Fibroblast of lung (primary cell): ENCODE results near the gene ZBP1. TPM values are rescaled to one million over a fixed set of nuclear protein-coding genes. Genes with fewer than 3 reads are reported as not detected.

Experiments used
- DNase-seq, 2 donors: peaks; one replicate each; pipeline versions ENCODE4 v3.0.0 to v3.0.0-alpha.2; 2010; ENCODE audit warnings: low read depth in 2 of 2
- H2AFZ ChIP-seq: 2 replicates; pipeline ENCODE4 v1.5.1; 2012; ENCODE audit warnings: low read length, control low read depth, inconsistent platforms
- H3K27ac ChIP-seq: 2 replicates; pipeline ENCODE4 v1.5.1; 2011; ENCODE audit warnings: low read length, control low read depth; ENCODE audit not compliant: insufficient read depth
- H3K27me3 ChIP-seq: 2 replicates; pipeline ENCODE4 v1.5.1; 2011; ENCODE audit warnings: mild to moderate bottlenecking, low read length; ENCODE audit not compliant: control insufficient read depth, insufficient read depth
- H3K36me3 ChIP-seq: 2 replicates; pipeline ENCODE4 v1.5.1; 2011; ENCODE audit warnings: low read length; ENCODE audit not compliant: control insufficient read depth, insufficient read depth
- H3K4me1 ChIP-seq: 2 replicates; pipeline ENCODE4 v1.5.1; 2011; ENCODE audit warnings: low read length; ENCODE audit not compliant: control insufficient read depth, insufficient read depth; ENCODE audit errors: extremely low read depth
- H3K4me2 ChIP-seq: 2 replicates; pipeline ENCODE4 v1.5.1; 2011; ENCODE audit warnings: low read length, control low read depth; ENCODE audit not compliant: insufficient read depth; ENCODE audit errors: extremely low read depth
- H3K4me3 ChIP-seq, 4 experiments: fragments of 200-600 bp in 1 of 4; sonication (generic) in 1 of 4; replicated peaks in 1 of 4; 2 replicates each; pipeline ENCODE4 v1.5.1; 2011 to 2016; ENCODE audit warnings: low read length in 4 of 4, low read depth in 3 of 4, mild to moderate bottlenecking in 3 of 4, control low read depth in 2 of 4, inconsistent platforms in 1 of 4, mixed read lengths in 1 of 4; ENCODE audit not compliant: insufficient read depth in 1 of 4; ENCODE audit errors: control extremely low read depth in 1 of 4
- H3K79me2 ChIP-seq: 2 replicates; pipeline ENCODE4 v1.5.1; 2012; ENCODE audit warnings: mild to moderate bottlenecking, low read length, inconsistent platforms; ENCODE audit not compliant: control insufficient read depth, insufficient read depth
- H3K9ac ChIP-seq: 2 replicates; pipeline ENCODE4 v1.5.1; 2011; ENCODE audit warnings: mild to moderate bottlenecking, low read length, control low read depth; ENCODE audit not compliant: insufficient read depth
- H3K9me3 ChIP-seq: 2 replicates; pipeline ENCODE4 v1.5.1; 2012; ENCODE audit warnings: low read depth, low read length; ENCODE audit not compliant: control insufficient read depth, insufficient read depth
- H4K20me1 ChIP-seq: 2 replicates; pipeline ENCODE4 v1.5.1; 2011; ENCODE audit warnings: low read length; ENCODE audit not compliant: control insufficient read depth, insufficient read depth; ENCODE audit errors: extremely low read depth
- CTCF ChIP-seq, 2 donors: IDR thresholded peaks in 1 of 2; conservative IDR thresholded peaks in 1 of 2; 1 replicate in 1 of 2; 2 replicates in 1 of 2; pipeline ENCODE4 v1.5.1; 2011 to 2012; ENCODE audit warnings: low read length in 2 of 2, control low read depth in 1 of 2, inconsistent platforms in 1 of 2, low read depth in 1 of 2, mild to moderate bottlenecking in 1 of 2
- EZH2 ChIP-seq: IDR thresholded peaks from 2 replicates; pipeline ENCODE4 v1.5.1; 2012; ENCODE audit warnings: low read length, control low read depth, mild to moderate bottlenecking; ENCODE audit errors: missing control alignments
- polyA plus RNA-seq, 2 donors: library from polyadenylated mRNA; depleted of rRNA in 1 of 2; stranded (reverse) in 1 of 2; unstranded in 1 of 2; fragments of >200 nt; gene quantifications; 2 replicates each; pipeline ENCODE4 v1.2.1, GENCODE V29; 2011 to 2012; ENCODE audit warnings: missing spikeins in 1 of 2
- total RNA-seq: library from RNA; depleted of rRNA; stranded (reverse); fragments of >200 nt; gene quantifications from 2 replicates; pipeline ENCODE4 v1.2.1, GENCODE V29; 2014

The ZBP1 gene
- total and polyA plus RNA-seq, 2 donors (not counting 1 experiment from before 2014, with no cell fraction given) = not detected

- no peaks in the 10 kb centered on the region for H3K79me2 ChIP-seq
Observed at GRCh38 chr20:57596358-57596757, 23.9 kb downstream of the ZBP1 start.

GRCh38 chr20:57595041-57596030 is 24.9 kb downstream of the ZBP1 start:
- DNase-seq = no peak
- no peaks in the 10 kb centered on the region for H3K9me3 ChIP-seq
- H3K27me3 ChIP-seq = no peaks in the 10 kb centered on the region
- H4K20me1 ChIP-seq = no peaks in the 10 kb centered on the region
- no peaks in the 10 kb centered on the region for H3K4me1 ChIP-seq
- no peak overlapping the region for H3K4me2 ChIP-seq
- H3K79me2 ChIP-seq = no peaks in the 10 kb centered on the region
- no peak overlapping the region for H2AFZ ChIP-seq
- H3K9ac ChIP-seq = no peak overlapping the region
- H3K36me3 ChIP-seq = no peaks in the 10 kb centered on the region
- no peak overlapping the region for H3K27ac ChIP-seq
- TF ChIP-seq EZH2 (no peak), CTCF (conservative IDR thresholded peaks at IDR 0.05 in 1 of 2, IDR thresholded peaks at IDR 0.05 in 1 of 2; ENCODE audit: low read depth in 1 of 2, low read length in 2 of 2) (no peak)
- no peak overlapping the region for H3K4me3 ChIP-seq

More at GRCh38 chr20:57596358-57596757, 23.9 kb downstream of the ZBP1 start:
- no peak for DNase-seq
- Histone ChIP-seq H3K27me3 (no peaks in the 10 kb centered on the region), H2AFZ (no peak overlapping the region), H3K36me3 (no peaks in the 10 kb centered on the region), H3K4me2 (no peak overlapping the region), H3K9ac (no peak overlapping the region), H4K20me1 (no peaks in the 10 kb centered on the region), H3K9me3 (no peaks in the 10 kb centered on the region), H3K27ac (no peak overlapping the region), H3K4me1 (no peaks in the 10 kb centered on the region), H3K4me3 (no peak overlapping the region)
- TF ChIP-seq EZH2 (no peak), CTCF (conservative IDR thresholded peaks at IDR 0.05 in 1 of 2, IDR thresholded peaks at IDR 0.05 in 1 of 2; ENCODE audit: low read depth in 1 of 2, low read length in 2 of 2) (no peak)

GRCh38 chr20:57594092-57594951 is 25.9 kb downstream of the ZBP1 start:
- no peak overlapping the region for H3K27ac ChIP-seq
- H3K4me1 ChIP-seq = no peaks in the 10 kb centered on the region
- H3K27me3 ChIP-seq = no peaks in the 10 kb centered on the region
- H3K9me3 ChIP-seq = no peaks in the 10 kb centered on the region
- no peaks in the 10 kb centered on the region for H3K36me3 ChIP-seq
- H4K20me1 ChIP-seq = no peaks in the 10 kb centered on the region
- no peak overlapping the region for H3K9ac ChIP-seq
- H2AFZ ChIP-seq = no peak overlapping the region
- DNase-seq = peak; percentile 11 to 36
- H3K4me3 ChIP-seq = no peak overlapping the region
- H3K4me2 ChIP-seq = no peak overlapping the region
- TF ChIP-seq CTCF (conservative IDR thresholded peaks at IDR 0.05 in 1 of 2, IDR thresholded peaks at IDR 0.05 in 1 of 2; ENCODE audit: low read depth in 1 of 2, low read length in 2 of 2) = peak; percentile 68 to 77
- no peak for TF ChIP-seq EZH2
- H3K79me2 ChIP-seq = no peaks in the 10 kb centered on the region
